ENCODE data around the gene RNF213.
A peak's percentile ranks its signal among the peaks of the same experiment; 100 is the strongest.

RNF213 gene

DNA sequence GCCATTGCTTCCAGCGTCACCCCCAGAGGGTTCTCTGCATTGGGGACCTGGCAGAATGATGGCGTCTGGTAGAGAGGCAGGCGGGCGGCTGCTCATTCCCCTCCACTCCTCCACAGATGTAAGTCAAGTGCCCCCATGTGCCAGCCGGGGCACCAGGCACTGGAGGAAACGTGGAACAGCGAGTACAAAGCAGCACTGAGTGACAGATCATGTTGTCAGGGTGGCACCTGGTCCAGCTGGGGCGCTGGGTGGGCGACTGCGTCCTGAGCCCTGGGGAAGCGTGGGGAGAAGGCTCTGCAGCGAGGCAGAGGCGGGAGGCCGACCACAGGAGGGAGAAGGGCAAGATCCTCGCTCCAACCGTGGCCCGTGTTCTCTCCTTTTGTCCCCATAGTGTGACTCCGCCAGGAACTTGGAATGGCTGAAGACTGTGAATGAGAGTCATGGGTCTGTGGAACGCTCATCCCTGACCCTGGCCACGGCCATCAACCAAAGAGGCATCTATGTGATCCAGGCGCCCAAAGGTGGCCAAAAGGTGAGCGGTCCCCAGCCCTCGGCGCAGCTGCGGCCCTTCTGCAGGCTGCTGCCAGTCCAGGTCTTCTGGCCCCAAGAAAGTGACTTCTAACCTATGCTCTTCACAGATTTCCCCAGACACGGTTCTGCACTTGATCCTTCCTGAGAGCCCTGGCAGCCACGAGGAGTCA lies 76.7 kb downstream of the RNF213 start:
- Mint-ChIP-seq H3K27ac (peak overlapping the region; percentile 17), H3K9me3 (no peaks in the 10 kb centered on the region), H3K4me3 (no peak overlapping the region), H3K4me1 (no peaks in the 10 kb centered on the region), H3K36me3 (ENCODE audit: low read depth) (peaks cover 45% of the 10 kb centered on the region), H3K27me3 (no peaks in the 10 kb centered on the region)
- ATAC-seq (no peak), DNase-seq (no peak)

DNA sequence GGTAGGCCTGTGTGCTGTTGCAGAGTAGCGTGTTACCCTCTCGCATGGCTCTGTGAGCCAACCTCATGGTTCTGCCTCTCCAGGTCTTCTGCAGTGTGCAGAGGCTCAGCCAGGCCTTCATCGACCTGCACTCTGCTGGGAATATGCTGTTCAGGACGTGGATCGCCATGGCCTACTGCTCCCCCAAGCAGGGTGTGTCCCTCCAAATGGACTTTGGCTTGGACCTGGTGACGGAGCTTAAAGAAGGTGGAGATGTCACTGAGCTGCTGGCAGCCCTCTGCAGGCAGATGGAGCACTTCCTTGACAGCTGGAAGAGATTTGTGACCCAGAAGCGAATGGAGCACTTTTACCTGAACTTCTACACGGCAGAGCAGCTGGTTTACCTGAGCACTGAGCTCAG lies 78.5 kb downstream of the RNF213 start:
- Mint-ChIP-seq H3K27ac (no peak overlapping the region), H3K4me3 (no peak overlapping the region), H3K27me3 (no peaks in the 10 kb centered on the region), H3K9me3 (no peaks in the 10 kb centered on the region), H3K36me3 (ENCODE audit: low read depth) (peaks cover 51% of the 10 kb centered on the region), H3K4me1 (no peaks in the 10 kb centered on the region)
- DNase-seq (no peak), ATAC-seq (no peak)

DNA sequence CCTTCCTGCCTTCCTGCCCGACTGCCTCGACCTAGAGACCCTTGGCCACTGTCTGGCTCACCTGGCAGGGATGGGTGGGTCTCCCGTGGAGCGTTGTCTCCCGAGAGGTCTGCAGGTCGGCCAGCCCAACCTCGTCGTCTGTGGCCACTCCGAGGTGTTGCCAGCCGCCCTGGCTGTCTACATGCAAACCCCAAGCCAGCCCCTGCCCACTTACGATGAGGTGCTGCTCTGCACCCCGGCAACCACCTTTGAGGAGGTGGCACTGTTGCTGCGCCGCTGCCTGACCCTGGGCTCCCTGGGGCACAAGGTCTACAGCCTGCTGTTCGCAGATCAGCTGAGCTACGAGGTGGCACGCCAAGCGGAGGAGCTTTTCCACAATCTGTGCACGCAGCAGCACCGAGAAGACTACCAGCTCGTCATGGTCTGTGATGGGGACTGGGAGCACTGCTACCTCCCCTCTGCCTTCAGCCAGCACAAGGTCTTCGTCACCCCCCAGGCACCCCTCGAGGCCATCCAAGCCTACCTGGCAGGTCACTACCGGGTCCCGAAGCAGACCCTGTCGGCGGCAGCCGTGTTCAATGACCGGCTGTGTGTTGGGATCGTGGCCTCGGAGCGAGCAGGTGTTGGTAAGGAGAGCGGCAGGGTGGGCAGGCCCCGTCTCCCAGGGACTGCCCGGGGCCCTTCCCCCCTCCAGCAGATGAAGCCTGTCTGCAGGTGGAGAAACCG lies 79.2 kb downstream of the RNF213 start:
- Mint-ChIP-seq H3K36me3 (ENCODE audit: low read depth) (peaks cover 56% of the 10 kb centered on the region), H3K9me3 (no peaks in the 10 kb centered on the region), H3K4me1 (no peaks in the 10 kb centered on the region), H3K4me3 (no peak overlapping the region), H3K27ac (no peak overlapping the region), H3K27me3 (no peaks in the 10 kb centered on the region)
- DNase-seq, result no peak
- ATAC-seq, result no peak

DNA sequence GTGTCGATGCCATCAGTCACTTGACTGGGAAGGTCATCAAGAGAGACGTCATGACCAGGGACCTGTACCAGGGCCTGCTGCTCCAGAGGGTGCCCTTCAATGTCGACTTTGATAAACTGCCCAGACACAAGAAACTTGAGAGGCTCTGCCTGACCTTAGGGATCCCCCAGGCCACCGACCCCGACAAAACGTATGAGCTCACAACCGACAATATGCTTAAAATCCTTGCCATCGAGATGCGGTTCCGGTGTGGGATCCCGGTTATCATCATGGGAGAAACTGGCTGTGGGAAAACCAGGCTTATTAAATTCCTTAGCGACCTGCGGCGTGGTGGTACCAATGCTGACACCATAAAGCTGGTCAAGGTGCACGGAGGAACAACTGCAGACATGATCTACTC lies 84.7 kb downstream of the RNF213 start:
- H3K27ac Mint-ChIP-seq, result no peak overlapping the region
- H3K36me3 Mint-ChIP-seq (ENCODE audit: low read depth), result peaks cover 63% of the 10 kb centered on the region
- H3K9me3 Mint-ChIP-seq, result no peaks in the 10 kb centered on the region
- no peaks in the 10 kb centered on the region for H3K27me3 Mint-ChIP-seq
- no peak for DNase-seq
- H3K4me1 Mint-ChIP-seq, result peaks cover 16% of the 10 kb centered on the region
- ATAC-seq, result no peak
- no peak overlapping the region for H3K4me3 Mint-ChIP-seq

DNA sequence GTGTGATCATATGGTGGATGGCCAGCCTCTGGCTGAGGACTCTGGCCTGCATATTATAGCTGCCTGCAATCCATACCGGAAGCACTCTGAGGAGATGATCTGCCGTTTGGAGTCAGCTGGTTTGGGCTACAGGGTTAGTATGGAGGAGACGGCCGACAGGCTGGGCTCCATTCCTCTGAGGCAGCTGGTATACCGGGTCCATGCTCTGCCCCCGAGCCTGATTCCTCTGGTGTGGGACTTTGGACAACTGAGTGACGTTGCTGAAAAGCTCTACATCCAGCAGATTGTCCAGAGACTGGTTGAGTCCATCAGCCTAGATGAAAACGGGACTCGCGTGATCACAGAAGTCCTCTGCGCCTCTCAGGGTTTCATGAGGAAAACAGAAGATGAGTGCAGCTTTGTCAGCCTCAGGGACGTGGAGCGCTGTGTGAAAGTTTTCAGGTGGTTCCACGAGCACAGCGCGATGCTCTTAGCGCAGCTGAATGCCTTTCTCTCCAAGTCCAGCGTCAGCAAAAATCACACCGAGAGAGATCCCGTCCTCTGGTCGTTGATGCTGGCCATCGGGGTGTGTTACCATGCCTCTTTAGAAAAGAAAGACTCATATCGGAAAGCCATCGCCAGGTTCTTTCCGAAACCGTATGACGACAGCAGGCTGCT lies 85.3 kb downstream of the RNF213 start:
- Mint-ChIP-seq H3K9me3 (no peaks in the 10 kb centered on the region), H3K36me3 (ENCODE audit: low read depth) (peaks cover 68% of the 10 kb centered on the region), H3K27me3 (no peaks in the 10 kb centered on the region), H3K4me3 (no peak overlapping the region), H3K27ac (no peak overlapping the region), H3K4me1 (peaks cover 16% of the 10 kb centered on the region)
- ATAC-seq (no peak), DNase-seq (no peak)

GRCh38 chr17:80346498-80347275 lies 86.0 kb downstream of the RNF213 start:
- H3K27me3 Mint-ChIP-seq, result no peaks in the 10 kb centered on the region
- H3K4me1 Mint-ChIP-seq, result peaks cover 16% of the 10 kb centered on the region
- H3K4me3 Mint-ChIP-seq, result no peak overlapping the region
- DNase-seq (no peak), ATAC-seq (no peak)
- H3K36me3 Mint-ChIP-seq (ENCODE audit: low read depth), result peaks cover 69% of the 10 kb centered on the region
- H3K27ac Mint-ChIP-seq, result no peak overlapping the region
- no peaks in the 10 kb centered on the region for H3K9me3 Mint-ChIP-seq

DNA sequence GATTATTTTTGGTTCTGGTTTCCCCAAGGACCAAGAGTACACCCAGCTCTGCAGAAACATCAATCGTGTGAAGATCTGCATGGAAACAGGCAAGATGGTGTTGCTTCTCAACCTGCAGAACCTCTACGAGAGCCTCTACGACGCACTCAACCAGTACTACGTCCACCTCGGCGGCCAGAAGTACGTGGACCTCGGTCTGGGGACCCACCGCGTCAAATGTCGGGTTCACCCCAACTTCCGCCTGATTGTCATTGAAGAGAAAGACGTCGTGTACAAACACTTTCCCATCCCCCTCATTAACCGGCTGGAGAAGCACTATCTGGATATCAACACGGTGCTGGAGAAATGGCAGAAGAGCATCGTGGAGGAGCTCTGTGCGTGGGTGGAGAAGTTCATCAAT lies 86.9 kb downstream of the RNF213 start:
- Mint-ChIP-seq H3K36me3 (ENCODE audit: low read depth) (peaks cover 74% of the 10 kb centered on the region), H3K9me3 (no peaks in the 10 kb centered on the region), H3K4me3 (no peak overlapping the region), H3K27ac (peak overlapping the region; percentile 65), H3K4me1 (peaks cover 16% of the 10 kb centered on the region), H3K27me3 (no peaks in the 10 kb centered on the region)
- ATAC-seq (no peak), DNase-seq (no peak)

DNA sequence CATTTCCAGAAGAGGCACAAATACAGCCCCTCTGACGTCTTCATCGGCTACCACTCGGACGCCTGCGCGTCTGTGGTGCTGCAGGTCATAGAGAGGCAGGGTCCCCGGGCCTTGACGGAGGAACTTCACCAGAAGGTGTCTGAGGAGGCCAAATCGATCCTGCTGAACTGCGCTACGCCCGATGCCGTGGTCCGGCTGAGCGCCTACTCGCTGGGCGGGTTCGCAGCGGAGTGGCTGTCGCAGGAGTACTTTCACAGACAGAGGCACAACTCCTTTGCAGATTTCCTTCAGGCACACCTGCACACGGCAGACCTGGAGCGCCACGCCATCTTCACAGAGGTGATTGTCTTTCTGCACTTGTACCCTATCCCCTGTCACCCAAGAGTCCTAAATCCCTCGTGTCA lies 87.3 kb downstream of the RNF213 start:
- ATAC-seq, result no peak
- no peak for DNase-seq
- no peaks in the 10 kb centered on the region for H3K9me3 Mint-ChIP-seq
- no peaks in the 10 kb centered on the region for H3K27me3 Mint-ChIP-seq
- H3K4me3 Mint-ChIP-seq, result no peak overlapping the region
- peaks cover 16% of the 10 kb centered on the region for H3K4me1 Mint-ChIP-seq
- no peak overlapping the region for H3K27ac Mint-ChIP-seq
- H3K36me3 Mint-ChIP-seq (ENCODE audit: low read depth), result peaks cover 75% of the 10 kb centered on the region

DNA sequence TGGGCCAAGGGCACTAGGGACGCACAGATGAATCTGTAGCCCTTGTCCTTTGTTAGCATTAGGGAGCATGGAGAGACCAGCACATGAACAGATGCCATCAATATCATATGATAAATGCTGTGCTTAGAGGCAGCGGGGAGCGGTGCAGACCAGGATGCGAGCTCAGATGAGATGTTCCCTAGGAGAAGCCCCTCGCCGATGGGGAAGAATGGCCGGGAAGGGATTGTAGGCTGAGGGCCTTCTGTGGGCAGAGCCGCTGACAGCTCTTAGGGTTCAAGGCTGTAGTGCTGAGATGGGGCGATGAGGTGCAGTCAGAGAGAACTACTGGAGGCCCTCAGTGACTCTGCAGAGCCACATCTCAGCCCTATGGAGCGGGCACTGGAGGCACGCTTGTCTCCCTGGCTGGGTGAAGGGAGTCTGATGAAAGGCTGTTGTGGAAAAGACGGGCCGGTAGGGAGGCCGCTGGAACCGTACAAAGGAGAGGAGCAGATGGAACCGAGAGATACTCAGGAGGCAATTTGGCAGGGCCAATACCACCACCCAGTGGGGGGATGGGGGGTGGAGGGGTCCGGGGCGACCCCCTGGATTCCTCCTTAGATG lies 88.0 kb downstream of the RNF213 start:
- ATAC-seq (peak; percentile 25), DNase-seq (no peak)
- Mint-ChIP-seq H3K4me1 (peaks cover 16% of the 10 kb centered on the region), H3K4me3 (no peak overlapping the region), H3K36me3 (ENCODE audit: low read depth) (peaks cover 73% of the 10 kb centered on the region), H3K27me3 (no peaks in the 10 kb centered on the region), H3K27ac (peak overlapping the region; percentile 66), H3K9me3 (no peaks in the 10 kb centered on the region)

- no peak overlapping the region for H3K4me3 Mint-ChIP-seq
- H3K4me1 Mint-ChIP-seq, result peaks cover 16% of the 10 kb centered on the region
- H3K27ac Mint-ChIP-seq, result peak overlapping the region; percentile 66
- H3K27me3 Mint-ChIP-seq, result no peaks in the 10 kb centered on the region
- peak; percentile 28 for DNase-seq
- peak; percentile 68 for ATAC-seq
- no peaks in the 10 kb centered on the region for H3K9me3 Mint-ChIP-seq
- peaks cover 70% of the 10 kb centered on the region for H3K36me3 Mint-ChIP-seq (ENCODE audit: low read depth)
Measured at GRCh38 chr17:80349151-80349651, 88.5 kb downstream of the RNF213 start.

GRCh38 chr17:80349751-80350150 lies 89.1 kb downstream of the RNF213 start:
- Mint-ChIP-seq H3K27me3 (no peaks in the 10 kb centered on the region), H3K4me3 (no peak overlapping the region), H3K4me1 (peaks cover 16% of the 10 kb centered on the region), H3K27ac (no peak overlapping the region), H3K9me3 (no peaks in the 10 kb centered on the region), H3K36me3 (ENCODE audit: low read depth) (peaks cover 69% of the 10 kb centered on the region)
- ATAC-seq, result no peak
- DNase-seq, result no peak

GRCh38 chr17:80352216-80352895 lies 91.7 kb downstream of the RNF213 start:
- no peaks in the 10 kb centered on the region for H3K9me3 Mint-ChIP-seq
- H3K27ac Mint-ChIP-seq, result peak overlapping the region; percentile 22
- ATAC-seq, result no peak

GRCh38 chr17:80352991-80353665 lies 92.5 kb downstream of the RNF213 start:
- no peaks in the 10 kb centered on the region for H3K27me3 Mint-ChIP-seq
- no peak overlapping the region for H3K27ac Mint-ChIP-seq
- ATAC-seq, result no peak
- H3K4me3 Mint-ChIP-seq, result no peak overlapping the region
- H3K4me1 Mint-ChIP-seq, result peaks cover 16% of the 10 kb centered on the region
- no peak for DNase-seq
- H3K9me3 Mint-ChIP-seq, result no peaks in the 10 kb centered on the region
- H3K36me3 Mint-ChIP-seq (ENCODE audit: low read depth), result peaks cover 53% of the 10 kb centered on the region

More at GRCh38 chr17:80352216-80352895, 91.7 kb downstream of the RNF213 start:
- Mint-ChIP-seq H3K27me3 (no peaks in the 10 kb centered on the region), H3K4me1 (peaks cover 16% of the 10 kb centered on the region), H3K36me3 (ENCODE audit: low read depth) (peaks cover 54% of the 10 kb centered on the region), H3K4me3 (no peak overlapping the region)
- DNase-seq, result no peak
